Measurements from ENCODE around the gene OR51A7.
A peak's percentile ranks its signal among the peaks of the same experiment; 100 is the strongest.
"Not testable (repeated sequence)": the region's sequence is repeated elsewhere in the genome, so short reads cannot be mapped to it uniquely, and the experiment has no call there.

OR51A7 gene

GRCh38 chr11:4903484-4903883 is at the start of gene OR51A7:
Gene OR51A7, plus strand, starts transcription at chr11:4903783. Its CDS starts 3,587 bp downstream, at chr11:4907370.
- DNase-seq = no peak

DNA sequence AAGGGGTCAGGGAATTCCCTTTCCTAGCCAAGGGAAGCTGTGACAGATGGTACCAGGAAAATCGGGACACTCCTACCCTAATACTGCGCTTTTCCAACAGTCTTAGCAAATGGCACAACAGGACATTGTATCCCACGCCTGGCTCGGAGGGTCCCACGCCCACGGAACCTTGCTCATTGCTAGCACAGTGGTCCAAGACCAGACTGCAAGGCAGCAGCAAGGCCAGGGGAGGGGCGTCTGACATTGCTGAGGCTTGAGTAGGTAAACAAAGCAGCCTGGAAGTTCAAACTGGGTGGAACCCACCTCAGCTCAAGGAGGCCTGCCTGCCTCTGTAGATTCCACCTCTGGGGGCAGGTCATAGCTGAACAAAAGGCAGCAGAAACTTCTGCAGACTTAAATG is 49.3 kb upstream of the OR51A7 start:
- not testable (repeated sequence) for DNase-seq

- DNase-seq = no peak
Observed at GRCh38 chr11:4862447-4863236, 40.9 kb upstream of the OR51A7 start.

DNA sequence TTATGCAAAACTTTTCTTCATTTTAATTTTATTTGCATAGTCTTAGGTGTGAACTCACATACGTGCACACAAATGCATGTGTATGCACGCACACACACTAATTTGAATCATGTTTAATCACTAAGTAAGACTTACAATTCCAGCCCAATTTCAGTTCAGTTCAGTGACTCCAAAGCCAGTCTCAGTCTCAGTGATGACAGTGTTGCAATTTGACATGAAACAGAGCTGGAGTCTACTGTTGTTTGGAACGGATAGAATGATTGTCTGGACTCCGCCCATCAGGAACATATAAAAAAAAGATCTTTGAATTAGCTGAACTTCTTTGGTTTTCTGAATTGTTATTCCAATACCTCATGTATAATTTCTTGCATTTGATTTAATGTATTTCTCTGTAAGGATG is 39.7 kb upstream of the OR51A7 start:
- no peak for DNase-seq

GRCh38 chr11:4865855-4866254 is 37.7 kb upstream of the OR51A7 start:
- DNase-seq = no peak

GRCh38 chr11:4881188-4881587 is 22.4 kb upstream of the OR51A7 start:
- DNase-seq = no peak

GRCh38 chr11:4881860-4882500 is 21.6 kb upstream of the OR51A7 start, which contains the start of gene OR51T1:
Gene OR51T1, plus strand, starts transcription at chr11:4881900. Its CDS starts 0 bp downstream, at chr11:4881900.
- no peak for DNase-seq

- DNase-seq = no peak
Observed at GRCh38 chr11:4882543-4882942, 21.0 kb upstream of the OR51A7 start.

- no peak for DNase-seq
Observed at GRCh38 chr11:4884361-4884760, 19.2 kb upstream of the OR51A7 start.

DNA sequence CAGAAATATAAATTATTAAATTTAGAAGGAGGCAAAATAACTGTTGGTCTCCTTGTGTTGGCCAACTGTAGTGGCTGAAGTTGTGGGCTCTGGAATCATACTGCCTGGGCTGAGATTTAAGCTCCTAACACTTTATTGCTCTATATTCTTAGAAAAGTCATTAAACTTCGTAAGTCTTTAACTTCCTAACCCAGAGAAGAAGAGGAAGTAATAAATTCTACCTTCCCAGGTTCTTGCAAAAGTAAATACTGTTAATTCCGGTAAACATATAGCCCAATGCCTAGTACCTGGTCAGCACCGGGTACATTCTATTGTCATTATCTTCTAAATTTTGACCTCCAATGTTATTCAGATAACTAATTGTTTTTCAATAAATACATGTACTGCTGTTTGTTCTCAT is 17.4 kb upstream of the OR51A7 start:
- no peak for DNase-seq

GRCh38 chr11:4887591-4887990 is 16.0 kb upstream of the OR51A7 start:
- DNase-seq = no peak

DNA sequence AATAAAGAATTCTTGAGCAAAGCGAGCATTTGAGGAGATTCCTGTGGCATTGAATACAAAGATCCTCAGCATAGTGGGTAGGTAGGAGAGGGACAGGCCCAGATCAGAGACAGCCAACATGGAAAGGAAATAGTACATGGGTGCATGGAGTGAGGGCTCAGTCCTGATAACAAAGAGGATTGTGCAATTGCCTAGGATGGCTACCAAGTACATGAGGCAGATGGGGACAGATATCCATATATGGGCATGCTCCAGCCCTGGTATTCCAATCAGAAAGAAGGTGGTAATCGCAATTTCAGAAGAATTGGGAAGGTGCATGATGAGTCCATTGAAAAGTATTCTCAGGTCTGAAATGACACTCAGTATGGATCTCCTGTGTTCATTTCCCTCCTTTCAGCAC is 13.3 kb upstream of the OR51A7 start:
- DNase-seq = no peak

DNA sequence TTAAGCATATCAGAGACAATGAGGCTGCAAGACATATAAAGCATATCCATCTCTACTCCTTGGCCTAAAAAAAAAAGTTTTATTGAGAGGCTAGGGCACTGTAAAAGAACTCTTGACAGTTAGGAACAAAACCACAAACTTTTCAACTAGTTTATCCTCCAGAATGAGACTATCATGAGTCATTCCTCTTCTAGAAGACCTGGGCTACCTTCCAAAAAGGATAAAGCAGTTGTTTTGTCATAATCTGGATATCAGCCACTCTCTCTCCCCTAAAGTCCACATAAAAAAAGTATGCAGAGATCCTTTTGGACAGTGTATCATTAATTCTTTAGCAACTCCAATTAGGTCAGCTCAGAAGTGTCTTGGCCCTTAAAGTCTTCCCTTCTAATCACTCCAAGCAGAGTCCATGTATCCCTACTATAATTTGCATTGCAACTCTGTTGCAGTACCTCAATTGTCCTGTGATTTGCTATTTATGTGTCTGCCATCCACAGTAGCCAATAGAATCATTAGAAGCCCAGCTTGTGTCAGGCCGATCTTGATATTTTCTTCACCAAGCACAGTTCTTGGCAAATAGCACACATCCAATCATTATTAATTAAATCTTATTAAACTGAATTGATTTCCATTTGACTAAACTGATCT is 11.5 kb upstream of the OR51A7 start:
- DNase-seq = peak; percentile 79

DNA sequence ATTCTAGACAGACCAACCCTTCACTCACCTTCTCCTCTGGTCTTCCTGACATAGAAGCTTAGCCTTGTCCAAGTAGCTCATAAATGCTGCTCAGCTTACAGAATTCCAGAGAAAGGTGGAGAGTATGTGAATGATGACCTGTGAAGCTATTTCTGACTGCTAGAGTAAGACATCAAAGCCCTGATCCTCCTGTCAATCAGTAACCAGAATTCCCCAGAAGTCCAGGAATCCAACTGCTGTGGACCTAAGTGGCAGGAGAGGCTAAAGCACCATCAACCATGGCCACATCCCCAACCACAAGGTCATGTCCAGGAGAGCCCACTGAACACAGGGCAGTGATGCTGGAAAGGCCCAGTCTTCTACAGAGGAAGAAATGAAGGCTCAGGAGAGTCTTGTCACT is 13.0 kb downstream of the OR51A7 start:
- DNase-seq = no peak

DNA sequence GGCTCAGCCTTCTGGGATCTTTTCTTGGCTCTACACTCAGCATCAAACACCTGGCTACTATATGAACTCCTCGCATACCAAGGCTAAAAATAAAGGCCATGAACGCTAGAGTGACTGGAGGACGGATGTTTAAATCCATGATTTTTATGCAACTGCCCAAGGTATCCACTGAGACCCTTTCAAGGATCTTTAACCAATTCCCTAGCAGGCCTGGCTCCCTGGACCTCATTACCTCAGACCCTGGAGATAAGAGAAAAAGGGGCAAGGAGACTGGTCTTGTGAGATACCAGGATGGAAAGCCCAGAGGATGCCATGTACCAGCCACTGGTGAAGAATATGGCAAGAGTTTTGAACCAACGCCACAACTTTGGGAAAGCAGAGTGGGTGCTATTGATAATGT is 15.7 kb downstream of the OR51A7 start, which contains the start of gene OR51G2:
Gene OR51G2, minus strand, starts transcription at position 101 of the 400 bp plus-strand sequence. CDS start 3,687 bp downstream, outside the sequence.
- DNase-seq = no peak

DNA sequence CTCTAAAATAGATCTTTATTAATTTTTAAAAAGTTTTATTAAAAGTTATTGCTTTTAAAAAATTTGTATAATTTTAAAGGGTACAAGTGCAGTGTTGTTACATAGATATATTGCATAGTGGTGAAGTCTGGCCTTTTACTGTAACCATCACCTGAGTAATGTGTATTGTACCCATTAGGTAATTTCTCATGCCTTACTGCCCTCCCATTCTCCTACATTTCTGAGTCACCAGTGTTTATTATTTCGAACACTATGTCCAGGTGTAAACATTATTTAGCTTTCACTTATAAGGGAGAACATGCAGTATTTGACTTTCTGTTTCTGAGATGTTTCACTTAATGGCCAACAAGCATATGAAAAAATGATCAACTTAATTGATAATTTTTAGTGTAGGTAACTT is 18.2 kb downstream of the OR51A7 start:
- DNase-seq = no peak

DNA sequence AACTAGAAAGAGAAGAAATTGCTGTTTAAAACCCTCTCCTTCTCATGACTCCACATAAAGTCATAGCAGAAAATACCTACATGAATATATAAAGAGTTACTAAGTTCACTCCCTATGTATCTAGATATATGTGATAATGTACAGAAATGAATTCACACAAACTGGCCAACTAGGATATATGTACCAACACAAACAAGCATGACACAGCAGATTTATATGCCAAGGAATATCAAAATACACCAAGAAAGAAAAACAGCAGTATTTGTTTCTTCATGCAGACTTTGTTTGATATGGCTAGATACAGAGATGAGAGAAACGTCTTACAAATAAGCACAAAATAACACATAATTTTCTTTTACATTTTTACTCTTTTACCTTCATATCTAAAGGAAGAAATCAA is 18.7 kb downstream of the OR51A7 start:
- no peak for DNase-seq

DNA sequence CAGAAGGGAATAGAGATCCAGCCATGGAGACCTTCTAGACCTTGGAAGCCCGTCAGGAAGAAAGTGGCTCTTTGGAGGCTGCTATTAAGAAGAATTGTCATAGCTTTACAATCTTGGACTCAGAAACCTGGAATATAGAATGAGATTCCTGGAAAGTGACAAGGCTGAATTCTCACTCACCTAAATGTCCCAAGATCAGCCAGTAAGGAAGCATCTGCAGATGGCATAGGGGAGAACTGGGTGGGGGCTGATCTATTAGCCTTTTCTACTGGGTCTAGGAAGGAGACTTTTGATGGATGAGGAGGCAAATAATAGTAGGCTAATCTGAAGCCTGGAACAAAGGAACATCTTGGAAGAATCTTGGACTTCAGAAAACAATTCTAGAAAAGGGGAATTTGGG is 20.7 kb downstream of the OR51A7 start, which contains the start of gene OR51G1:
Gene OR51G1, minus strand, starts transcription at position 101 of the 400 bp plus-strand sequence. Its CDS starts 0 bp downstream, at position 101.
- no peak for DNase-seq

GRCh38 chr11:4926608-4927007 is 23.0 kb downstream of the OR51A7 start:
- no peak for DNase-seq

GRCh38 chr11:4932751-4933150 is 29.2 kb downstream of the OR51A7 start:
- no peak for DNase-seq

DNA sequence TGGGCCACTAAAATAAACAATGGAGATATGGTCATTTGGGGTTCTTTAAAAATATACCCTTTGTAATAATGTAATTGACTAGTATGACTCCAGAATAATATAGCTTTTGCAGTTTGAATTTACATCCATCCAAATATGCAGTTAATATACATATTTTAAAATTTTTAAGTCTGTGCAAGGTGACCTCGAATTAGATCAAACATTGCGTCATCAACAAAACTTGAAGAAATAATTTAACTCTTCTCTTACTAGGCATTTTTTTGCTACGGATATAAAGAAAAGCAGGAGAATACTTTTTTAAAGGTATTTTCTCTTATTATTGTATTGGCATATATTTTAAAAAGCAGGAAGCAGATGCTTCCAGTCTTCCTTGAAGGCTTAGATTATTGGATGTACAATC is 33.2 kb downstream of the OR51A7 start:
- no peak for DNase-seq

- DNase-seq = no peak
Observed at GRCh38 chr11:4947505-4947904, 43.9 kb downstream of the OR51A7 start, which contains the start of gene OR51A4. Gene OR51A4, minus strand, starts transcription at chr11:4947605. Its CDS starts 505 bp downstream, at chr11:4947100.

- not testable (repeated sequence) for DNase-seq
Observed at GRCh38 chr11:4955613-4956012, 52.0 kb downstream of the OR51A7 start, which contains the start of gene OR51A2. Gene OR51A2, minus strand, starts transcription at chr11:4955713. Its CDS starts 0 bp downstream, at chr11:4955713.
